Stimulated activated CD8-positive, alpha-beta memory T cell treated with anti-CD3 and anti-CD28 coated beads, Interleukin-15, amount 100 ng/mL, for 1 hour (primary cell): ENCODE results near the gene ARHGEF28.

Source experiments
- DNase-seq: peaks from one replicate; pipeline ENCODE4 v3.0.0-alpha.2; 2020; ENCODE audit warnings: low read depth

Gene ARHGEF28, protein sequence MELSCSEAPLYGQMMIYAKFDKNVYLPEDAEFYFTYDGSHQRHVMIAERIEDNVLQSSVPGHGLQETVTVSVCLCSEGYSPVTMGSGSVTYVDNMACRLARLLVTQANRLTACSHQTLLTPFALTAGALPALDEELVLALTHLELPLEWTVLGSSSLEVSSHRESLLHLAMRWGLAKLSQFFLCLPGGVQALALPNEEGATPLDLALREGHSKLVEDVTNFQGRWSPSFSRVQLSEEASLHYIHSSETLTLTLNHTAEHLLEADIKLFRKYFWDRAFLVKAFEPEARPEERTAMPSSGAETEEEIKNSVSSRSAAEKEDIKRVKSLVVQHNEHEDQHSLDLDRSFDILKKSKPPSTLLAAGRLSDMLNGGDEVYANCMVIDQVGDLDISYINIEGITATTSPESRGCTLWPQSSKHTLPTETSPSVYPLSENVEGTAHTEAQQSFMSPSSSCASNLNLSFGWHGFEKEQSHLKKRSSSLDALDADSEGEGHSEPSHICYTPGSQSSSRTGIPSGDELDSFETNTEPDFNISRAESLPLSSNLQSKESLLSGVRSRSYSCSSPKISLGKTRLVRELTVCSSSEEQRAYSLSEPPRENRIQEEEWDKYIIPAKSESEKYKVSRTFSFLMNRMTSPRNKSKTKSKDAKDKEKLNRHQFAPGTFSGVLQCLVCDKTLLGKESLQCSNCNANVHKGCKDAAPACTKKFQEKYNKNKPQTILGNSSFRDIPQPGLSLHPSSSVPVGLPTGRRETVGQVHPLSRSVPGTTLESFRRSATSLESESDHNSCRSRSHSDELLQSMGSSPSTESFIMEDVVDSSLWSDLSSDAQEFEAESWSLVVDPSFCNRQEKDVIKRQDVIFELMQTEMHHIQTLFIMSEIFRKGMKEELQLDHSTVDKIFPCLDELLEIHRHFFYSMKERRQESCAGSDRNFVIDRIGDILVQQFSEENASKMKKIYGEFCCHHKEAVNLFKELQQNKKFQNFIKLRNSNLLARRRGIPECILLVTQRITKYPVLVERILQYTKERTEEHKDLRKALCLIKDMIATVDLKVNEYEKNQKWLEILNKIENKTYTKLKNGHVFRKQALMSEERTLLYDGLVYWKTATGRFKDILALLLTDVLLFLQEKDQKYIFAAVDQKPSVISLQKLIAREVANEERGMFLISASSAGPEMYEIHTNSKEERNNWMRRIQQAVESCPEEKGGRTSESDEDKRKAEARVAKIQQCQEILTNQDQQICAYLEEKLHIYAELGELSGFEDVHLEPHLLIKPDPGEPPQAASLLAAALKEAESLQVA (N-terminal part only)

DNA sequence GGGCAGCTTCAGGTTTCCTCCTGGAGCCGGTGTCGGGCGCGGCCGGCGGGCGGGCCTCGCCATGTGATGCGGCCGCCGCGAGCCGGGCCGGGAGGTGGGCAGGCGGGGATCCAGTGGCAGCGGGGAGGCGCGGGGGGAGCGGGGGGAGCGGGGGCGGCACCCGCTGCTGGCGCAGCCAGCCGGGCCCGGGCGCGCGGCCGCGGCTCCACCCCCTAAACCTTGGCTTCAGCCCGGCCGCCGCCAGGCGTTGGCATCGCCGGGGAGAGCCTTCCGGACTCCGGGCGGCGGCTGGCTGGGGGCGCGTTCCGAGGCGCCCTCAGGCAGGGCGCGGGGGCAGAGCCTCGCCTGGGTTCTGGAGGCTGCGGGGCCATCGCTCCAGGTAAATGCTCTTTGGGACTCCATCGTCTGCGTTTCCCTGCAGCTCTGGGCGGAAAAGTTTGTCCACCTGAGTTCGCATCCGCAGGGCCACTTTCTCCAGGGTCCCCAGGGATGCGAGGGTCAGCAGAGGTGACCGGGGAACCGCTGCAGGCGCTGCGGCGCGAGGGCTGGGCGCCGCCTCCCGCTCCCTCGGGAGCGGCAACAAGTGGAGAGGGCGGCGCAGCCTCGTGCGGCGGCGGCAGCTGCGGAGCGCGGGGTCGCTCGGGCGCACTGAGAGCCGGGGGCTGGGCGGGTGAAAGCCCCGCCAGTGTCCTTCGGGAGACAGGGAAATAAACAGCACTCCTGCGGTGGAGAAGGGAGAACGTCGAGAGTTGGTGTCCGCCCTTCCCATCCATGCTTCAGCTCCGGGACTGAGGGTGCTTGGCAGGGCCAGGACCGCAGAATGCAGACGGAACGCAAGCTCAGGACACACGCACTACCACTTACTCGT is at the start of gene ARHGEF28:
Gene ARHGEF28 (plus strand): TSS at position 253 of the 868 bp plus-strand sequence. CDS start 58,656 bp downstream, outside the sequence.
- no peak for DNase-seq

DNA sequence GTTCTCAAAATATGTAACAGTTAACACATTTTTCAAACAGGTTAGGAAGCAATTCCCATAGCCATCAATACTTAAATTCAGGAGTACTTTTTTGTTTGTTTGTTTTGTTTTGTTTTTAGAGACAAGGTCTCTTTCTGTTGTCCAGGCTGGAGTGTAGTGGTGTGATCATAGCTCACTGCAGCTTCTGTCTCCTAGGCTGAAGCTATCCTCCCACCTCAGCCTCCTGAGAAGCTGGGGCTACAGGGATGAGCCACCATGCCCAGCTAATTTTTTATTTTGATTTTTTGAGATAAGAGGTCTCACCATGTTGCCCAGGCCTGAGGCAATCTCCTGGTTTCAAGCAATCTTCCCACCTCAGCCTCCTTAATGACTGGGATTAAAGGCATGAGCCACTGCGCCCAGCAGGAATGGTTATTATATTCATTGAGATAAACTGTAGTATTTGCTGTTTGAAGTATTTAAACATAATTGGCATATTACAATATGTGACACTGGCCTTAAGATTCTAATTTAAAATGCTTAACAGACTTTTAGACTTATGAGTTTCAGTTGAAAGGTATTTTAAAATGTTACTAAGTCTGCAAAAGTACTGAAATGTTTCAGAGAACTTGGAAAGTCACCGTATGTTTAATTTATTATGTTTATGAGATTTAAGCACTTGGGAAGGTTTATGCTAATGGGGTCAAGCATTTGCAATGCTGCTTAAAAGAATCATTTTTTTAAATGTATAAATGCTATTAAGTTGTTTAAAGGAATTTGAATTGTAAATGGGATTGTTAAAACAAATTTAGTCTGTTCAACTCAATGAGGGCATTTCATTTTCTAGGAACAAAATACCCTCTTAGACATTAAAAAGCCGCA is 43.5 kb upstream of the ARHGEF28 start:
- no peak for DNase-seq

DNA sequence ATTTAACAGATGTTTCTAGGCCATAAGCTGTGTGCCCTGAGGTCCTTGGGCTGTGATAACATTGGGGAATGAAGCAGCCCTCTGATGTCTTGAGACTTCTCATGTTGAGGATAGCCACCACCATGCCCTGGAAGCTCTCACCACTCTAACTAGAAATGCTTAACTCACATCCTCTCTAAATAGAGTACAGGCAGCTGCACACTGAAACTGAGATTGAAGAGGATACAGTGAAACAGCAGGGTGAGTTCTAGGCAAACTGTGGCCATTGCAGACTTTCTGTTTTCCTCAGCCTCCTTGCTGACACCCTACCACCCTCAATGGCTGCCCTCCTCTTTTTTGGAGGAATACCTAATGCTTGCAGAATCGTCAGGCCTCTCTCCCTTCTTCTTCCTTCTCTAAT is 38.1 kb upstream of the ARHGEF28 start:
- DNase-seq: no peak

DNA sequence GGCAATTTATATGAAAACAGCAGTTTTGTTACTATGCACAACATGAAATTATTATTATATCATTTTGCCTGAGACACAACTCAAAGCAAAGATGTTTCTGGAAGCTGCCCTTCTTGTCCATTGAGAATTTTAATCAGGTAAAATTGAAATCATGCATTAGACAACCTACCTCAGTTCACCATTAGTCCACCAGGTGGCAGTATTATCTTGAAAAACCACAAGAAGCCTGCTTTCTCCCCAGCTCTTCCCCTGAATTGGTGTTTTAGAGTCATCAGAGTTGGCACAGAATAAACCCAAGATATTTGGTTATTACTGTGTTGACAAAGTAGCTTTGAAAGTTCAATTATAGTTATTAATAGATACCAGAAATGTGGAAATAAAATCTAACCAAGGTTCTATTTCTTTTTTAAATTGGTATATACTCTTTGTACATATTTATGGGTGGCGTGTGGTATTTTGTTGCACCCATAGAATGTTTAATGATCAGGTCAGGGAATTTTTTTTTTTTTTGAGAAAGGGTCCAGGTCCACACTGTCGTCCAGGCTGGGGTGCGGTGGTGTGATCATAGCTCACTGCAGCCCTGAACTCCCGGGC is 34.8 kb upstream of the ARHGEF28 start:
- DNase-seq: peak; percentile 23

DNA sequence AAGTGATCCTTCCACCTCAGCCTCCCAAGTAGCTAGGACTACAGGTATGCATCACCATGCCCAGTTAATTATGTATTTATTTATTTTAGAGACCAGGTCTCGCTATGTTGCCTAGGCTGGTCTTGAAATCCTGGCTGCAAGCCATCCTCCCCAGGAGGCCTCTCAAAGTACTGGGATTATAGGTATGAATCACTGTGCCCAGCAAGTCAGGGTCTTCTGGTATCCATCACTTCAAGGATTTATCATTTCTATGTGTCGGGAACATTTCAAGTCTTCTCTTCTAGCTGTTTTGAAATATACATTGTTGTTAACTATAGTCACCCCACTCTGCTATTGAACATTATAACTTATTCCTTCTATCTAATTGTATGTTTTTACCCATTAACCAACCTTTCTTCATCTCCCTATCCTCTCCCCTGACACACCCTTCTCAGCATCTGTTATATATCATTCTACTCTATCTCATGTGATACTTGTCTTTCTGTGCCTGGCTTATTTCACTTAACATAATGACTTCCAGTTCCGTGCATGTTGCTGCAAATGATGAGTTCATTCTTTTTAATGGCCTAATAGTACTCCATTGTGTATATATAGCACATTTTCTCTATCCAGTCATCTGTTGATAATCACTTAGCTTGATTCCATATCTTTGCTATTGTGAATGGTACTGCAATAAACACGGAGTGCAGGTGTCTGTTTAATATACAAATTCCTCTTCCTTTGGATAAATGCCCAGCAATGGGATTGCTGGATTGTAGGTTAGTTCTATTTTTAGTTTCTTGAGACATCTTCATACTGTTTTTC is 34.1 kb upstream of the ARHGEF28 start:
- DNase-seq: no peak

DNA sequence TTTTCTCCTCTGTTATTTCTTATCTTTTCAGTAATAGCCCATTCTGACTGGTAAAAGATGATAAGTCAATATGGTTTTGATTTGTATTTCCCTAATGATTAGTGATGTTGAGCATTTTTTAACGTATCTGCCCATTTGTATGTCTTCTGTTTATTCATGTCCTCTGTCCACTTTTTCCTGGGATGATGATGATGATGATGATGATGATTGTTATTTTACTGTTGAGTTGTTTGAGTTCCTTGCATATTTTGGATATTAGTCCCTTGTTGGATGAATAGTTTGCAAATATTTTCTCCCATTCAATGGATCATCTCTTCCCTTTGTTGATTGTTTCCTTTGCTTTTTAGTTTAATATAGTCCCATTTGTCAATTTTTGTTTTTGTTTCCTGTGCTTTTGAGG is 33.4 kb upstream of the ARHGEF28 start:
- DNase-seq: no peak

DNA sequence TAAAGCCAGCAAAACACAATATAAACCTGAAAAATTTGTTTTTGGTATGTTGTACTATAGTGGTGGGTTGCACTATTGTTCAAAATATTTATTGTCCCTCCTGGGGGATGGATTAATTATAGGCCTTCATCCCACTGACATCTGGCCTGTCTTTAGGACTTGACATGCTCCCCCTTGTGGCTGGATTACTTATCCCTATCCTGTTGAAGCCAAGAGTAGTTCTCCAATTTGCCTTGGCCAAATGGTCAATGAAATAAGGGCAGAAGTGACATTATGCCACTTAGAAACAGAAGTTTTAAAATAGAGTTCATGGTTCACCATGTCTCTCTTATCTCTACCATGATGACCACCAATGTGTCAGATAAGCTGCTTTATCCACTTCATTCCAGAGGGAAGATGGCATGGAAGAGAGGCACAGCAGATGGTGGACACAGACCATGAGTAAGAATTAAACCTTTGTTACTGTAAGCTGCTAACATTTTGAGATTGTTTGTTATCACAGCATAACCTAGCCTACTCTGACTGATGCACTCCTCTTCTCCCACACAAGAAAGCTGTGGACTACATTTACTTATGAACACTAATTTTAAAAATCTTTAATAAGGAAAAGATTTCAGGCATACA is 29.2 kb upstream of the ARHGEF28 start:
- DNase-seq: no peak

DNA sequence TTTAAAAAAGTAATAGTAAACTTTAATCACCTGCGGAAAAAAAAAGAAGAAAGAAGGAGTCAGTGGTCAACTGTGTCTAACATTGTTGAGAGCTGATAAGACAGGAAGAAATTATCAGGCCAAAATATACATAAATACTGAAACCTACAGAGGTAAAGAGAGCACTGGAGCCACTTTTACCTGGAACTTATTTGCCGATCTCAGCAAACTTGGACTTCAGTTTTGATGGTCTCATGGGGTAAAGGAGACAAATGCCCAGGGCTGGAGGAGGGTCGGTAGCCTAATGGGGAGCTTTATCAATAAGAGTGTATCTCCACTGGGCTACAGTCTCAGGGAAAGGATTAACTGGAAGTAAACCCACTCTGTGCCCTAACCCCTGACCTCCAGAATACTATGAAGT is 26.6 kb upstream of the ARHGEF28 start:
- DNase-seq: no peak

DNA sequence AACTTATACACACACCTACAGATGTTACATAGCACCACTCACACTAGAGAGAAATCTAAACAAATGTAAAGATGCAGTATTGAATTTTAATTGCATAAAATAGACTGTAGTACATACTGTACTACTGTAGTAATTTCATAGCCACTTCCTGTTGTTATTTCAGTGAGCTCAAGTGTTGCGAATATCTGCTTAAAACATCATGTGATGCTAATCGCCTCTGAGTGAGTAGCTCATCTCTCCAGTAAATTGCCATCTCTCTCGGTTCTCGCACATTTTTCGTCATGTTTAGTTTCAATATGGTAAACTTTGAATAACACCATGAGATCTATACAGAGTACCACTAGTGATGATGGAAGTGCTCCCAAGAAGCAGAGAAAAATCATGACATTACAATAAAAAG is 22.0 kb upstream of the ARHGEF28 start:
- DNase-seq: no peak

DNA sequence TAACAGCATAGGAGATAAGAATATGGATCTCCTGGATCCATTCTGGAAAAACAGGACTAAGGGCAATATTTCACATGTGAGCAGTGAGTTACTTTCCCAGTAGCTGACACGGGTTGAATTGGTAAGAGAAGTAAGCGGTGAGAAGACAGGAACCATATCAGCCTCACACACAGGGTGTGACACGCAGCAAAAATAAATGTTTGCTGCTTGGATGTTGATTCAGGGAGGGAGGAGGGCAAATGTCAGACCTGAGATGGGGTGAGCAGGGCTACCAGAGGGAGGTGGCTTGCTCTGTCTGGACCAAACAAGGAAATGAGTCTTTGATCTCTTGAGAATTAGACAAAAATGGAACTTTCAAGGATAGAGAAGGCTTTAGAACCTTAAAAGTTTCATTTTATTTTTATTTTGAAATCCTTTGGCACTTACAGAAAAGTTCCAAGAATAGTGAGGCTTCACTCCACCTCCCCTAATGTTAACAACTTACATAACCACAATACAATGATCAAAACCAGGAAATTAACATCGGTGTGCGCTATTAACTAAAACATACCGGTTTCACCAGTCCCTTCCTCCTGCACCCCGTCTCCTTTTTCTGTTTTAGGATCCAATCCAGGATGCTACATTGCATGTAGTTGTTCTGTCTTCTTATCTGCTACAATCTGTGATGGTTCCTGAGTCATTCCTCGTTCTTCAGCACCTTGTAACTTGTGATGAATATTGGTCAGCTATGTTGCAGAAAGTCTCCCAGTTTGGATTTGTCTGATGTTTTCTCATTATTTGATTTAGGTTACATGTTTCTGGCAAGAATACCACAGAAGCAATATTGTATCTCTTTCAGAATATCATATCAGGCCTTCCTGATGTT is 20.5 kb upstream of the ARHGEF28 start:
- no peak for DNase-seq

DNA sequence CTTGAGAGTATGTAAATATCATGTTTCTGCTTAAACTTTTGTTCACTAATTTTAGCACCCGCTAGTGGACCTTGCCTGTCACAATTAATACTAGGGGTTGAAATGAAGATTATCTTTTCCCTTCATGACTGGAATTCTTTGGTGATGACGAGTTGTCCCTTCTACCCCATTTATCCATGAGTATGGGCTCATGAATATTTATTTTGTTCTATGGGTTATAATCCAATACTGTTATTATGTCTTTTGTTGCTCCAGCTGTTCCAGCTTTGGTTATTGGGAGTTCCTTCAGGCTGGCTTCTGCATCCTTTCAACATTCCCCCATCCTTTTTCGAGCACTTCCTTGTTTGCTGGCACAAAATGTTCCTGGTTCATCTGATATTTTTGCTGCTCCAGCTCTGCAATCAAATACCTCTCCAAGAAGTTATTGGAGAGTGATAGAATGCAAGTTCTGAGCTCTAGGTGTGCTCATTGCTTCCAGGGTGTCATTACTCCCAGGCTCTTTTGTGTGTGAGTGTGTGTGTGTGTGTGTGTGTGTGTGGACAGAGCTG is 19.7 kb upstream of the ARHGEF28 start:
- no peak for DNase-seq

DNA sequence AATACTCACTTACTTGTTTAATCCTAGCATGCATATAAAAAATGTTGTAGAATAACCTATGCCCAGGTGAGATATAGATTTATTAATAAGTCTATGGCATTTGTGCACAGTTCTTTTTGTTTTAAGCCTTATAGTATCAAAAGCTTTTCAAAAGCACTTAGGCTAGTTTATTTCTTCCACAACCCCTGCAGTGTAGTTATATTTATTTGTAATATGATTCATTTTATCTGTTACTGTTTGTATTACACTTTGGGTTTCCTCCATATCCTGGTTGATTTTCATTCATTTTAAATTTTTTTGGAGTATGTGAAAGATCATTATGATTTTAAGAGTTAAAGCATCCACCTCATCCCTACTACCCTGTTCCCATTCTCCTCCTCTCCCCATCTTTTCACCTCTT is 18.8 kb upstream of the ARHGEF28 start:
- no peak for DNase-seq

DNA sequence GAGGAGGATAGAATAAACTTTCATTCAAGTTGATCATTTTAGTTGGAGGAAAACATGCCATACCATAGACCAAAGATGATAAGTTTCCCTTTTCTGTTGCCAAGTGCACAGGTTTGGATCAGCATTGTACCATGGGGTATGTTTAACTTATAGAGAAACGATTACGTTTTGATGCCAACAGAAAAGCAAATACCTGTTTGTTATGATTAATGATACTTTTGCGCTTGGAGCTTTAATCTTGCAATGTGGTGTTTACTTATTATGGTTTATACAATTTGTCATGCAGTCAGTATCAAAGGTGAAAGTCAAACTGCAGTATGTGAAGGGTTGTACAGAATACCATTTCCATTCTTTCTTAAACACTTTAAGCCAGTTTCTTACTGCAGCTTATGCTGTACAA is 13.2 kb upstream of the ARHGEF28 start:
- no peak for DNase-seq

DNA sequence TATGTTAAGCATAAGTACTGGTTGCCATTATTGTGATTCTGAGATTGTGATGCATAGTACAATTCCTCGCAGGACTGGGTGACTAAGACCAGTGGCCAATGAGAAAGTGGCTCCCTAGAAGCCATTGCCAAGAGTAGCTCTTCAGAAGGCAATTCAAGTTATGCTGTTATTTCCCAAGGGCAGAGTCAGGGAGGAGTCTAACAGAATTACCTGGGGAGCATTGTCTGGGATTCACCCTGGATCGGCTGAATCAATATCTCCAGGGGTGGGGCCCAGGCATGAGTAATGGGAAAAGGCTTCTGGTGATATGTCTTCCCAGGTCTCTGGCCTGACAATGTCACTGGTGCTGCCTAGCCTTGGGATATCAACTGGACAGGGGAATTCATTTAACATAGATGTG is 10.9 kb upstream of the ARHGEF28 start:
- DNase-seq: no peak

DNA sequence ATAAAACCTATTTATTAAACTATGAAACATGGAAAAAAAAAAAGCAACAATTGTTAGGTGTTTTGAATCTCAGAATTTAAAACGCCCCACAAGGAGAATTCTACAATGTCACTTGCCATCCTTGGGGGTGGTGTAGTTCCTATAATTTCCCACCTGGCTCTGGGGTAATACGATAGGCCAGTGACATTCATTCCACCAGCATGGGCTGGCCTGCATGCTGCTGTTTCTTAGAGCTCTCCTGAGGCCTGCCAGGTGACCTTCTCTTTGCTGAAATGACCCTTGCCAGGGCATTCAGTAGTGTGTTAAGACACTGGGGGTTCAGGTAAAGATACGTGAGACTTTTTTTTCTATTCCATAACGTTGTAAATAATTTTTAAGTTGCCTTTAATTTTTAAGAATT is 10.0 kb upstream of the ARHGEF28 start:
- DNase-seq: no peak

DNA sequence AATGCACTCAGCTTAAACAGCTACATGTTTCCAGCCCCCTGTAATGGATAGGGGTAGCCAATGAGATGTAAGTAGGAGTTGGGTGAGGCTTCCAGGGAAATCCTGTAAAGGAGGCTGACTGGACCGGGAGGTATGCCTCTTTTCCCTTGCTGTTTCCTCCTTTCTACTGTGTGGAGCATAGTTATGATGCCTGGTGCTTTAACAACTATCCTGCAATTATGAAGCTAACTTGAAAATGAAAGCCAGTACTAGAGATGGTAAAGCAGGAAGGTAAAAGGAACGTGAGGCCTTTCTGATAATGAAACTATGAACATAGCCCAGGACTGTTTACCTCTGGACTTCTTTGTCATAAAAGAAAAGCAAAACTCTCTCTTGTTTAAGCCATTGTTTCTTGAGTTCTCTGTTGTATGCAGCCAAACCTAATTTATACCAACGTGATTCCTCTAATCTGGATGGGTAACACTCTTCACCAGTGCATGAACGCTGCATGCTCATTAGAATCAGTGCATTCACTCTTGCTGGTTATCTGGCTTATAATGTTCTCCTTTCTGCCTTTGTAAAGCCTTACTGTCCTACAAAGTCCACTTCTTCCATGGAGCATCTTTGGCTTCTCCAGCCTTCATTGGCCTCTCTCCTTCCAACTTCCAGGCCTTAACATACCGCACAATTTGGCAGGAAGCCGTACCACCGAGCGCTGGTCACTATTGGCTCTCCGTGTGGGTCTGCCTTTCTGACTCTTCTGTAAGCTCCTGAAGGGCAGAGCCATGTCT is 8.3 kb upstream of the ARHGEF28 start:
- DNase-seq: no peak
